Activated CD4-positive, alpha-beta T cell treated with anti-CD3 and anti-CD28 coated beads, Interleukin-2, amount 50 U/mL, for 48 hours (primary cell): ENCODE measurements around the gene OR52I2.
A peak's percentile ranks its signal among the peaks of the same experiment; 100 is the strongest.

ENCODE experiments used
- DNase-seq, 2 experiments: peaks; one replicate each; pipeline ENCODE4 v3.0.0-alpha.2; 2020

OR52I2 gene

DNA sequence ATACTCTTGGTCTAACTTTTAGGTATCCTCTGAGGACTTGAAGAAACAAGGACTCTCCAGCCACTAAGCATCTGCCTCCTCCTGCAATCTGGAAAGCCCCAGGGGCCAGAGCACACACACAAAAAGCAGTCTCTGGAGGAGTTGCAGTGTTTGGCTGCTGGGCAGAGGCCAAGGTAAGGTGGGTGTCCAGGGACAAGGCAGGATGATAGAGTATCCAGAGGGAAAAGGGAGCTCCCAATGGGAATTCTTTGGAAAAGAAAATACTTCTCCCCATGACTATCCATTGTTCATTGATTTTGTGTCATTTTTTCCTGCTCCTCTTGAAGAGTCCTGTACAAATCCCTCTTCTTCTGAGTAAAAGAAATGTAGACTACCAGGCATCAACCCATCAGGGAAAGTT lies at the start of gene OR52I2:
Gene OR52I2 (plus strand): TSS at position 301 of the 400 bp plus-strand sequence.
- no peak for DNase-seq

DNA sequence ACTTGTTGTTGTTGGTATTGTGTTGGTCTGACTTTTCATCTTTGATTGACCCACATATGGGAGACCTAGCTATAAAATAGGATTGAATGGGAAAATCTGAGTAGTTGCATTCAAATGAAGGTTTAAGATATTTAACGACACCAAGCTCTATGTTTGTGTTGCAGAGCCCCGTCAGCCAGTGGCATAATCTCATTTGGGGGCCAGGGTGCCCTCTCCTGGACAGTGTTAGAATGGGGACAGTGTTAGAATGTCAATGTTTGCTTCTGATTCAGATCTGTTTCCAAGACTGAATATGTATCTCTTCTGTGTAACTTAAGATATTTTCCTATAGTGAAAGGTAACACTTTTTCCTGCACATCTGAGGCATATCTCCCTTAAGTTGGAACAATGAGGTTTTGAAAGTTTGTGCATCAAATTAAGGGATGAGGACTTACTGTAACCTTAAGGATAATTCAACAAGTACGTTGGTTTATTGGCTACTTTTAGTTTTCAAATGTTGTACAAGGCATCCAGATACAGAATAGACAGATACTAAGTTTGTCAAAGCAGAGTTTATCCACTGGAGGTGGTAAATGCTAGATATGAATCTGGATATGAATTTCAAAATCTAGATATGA lies 41.8 kb upstream of the OR52I2 start:
- peak; percentile 43 to 60 for DNase-seq

DNA sequence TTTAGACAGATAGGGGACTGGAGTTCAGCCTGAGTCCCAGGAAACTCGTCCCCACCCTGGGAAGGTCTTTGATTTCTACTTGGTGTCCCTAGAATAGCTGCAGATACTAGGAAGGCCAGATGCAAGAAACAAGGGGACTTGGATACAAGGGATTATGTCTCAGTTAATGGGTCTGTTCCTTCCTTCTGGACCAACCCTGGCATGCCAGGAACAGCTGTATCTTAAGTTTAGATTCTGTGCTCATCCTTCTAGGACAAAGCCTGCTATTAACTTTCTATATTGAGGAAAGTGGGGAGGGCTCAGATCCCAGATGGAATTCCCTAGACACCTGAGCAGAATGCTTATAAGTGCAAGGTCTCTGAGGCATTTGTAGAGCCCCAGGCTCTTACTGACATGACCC lies 40.5 kb upstream of the OR52I2 start:
- no peak for DNase-seq

DNA sequence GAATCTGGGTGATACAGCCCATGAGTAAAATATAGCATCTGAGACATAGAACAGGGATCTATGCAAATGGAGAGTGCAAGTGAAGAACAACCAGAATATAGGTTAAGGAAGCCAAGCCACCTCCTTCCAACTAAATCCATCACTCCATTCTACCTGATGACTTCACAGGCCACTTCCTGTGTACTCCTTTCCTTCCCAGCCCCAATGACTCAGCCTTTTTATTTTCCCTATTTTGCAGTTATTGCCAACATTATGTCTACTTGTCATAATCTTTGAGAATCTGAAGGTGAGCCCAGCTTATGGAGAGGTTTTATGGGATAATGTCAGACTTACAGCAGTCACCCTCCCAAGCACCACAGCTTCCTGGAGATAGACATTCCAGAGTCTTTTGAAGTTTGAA lies 38.0 kb upstream of the OR52I2 start:
- DNase-seq, result no peak

DNA sequence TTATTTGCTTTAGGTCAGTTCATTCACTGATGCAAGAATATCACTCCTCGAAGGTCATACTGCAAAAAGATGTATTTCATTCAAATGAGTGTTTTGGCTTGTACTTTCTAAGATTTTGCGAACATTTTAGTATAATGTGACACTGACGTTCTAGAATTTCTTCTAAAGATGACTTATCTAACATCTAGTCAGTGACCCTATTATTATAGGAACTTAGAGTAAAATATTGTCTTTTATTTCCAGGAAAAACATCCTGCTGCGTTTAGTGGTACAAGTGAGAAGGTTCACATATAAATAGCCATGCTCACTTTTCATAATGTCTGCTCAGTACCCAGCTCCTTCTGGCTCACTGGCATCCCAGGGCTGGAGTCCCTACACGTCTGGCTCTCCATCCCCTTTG lies 36.7 kb upstream of the OR52I2 start, which contains the start of gene OR52M1:
Gene OR52M1 (plus strand): TSS at position 301 of the 400 bp plus-strand sequence. CDS start 0 bp downstream, at position 301.
- DNase-seq, result no peak

DNA sequence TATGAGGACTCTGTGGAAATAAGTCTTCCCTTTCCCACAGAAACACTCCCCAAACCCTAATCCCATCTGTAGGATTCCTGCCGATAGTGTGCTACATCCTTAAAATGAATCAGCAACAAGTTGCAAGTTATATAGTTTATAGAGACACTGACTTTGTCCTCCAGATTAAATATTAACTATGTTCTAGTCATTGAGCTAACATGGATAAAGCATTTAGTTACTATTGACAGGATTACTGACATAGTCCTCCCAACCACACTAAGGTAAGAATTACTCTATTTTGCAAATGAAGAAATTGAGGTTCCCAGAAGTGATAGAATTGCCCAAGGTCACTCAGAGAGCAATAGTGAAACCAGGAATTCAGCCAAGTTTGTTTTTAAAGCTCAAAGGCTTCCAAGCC lies 34.7 kb upstream of the OR52I2 start:
- no peak for DNase-seq

DNA sequence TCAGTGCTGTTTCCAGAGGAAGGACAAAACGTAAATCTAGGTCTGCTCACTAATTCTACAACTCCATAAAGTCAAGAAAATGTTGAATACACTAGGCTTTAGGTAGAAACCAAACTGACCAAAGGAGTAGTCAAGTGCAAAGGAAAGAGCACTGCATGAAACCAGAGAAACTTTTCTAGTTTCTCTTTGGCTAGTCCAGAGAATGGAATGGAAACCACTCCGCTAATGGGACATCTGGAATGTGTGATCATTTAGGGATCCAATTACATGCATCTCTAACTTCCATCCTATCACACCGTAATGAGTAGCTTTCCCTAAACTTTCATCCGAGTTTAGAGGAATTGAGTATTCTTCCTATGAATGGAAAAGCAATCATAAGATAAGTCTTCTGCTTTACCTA lies 34.1 kb upstream of the OR52I2 start:
- no peak for DNase-seq

DNA sequence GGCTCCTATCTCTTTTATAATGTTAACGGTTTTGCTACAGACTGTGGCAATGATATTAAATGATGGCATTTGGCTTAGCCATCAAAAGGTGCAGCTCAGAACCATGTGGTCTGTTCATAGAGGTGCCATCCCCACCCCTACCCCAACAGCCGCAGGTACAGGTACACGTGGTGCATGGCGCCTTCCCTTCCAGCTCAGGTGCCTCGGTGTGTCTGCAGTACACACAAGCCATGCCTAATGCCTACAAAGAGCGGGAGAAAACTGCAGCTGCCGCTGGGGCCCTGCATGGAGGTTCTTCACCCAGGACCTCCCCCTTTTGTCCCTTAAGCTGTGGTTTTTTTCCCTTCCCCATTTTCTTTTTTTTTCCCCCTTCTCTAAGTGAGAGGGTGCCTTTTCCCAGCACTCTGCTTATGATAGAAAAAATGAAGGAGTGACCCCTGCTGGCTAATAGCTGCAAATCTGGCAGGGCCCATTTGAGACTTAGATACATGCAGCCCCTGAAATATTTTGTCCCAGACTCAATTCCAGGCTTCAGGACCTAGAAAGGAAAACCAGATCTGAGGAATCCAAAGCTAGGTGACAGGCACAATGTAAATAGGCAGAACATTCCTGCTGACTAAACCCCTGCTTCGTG lies 30.1 kb upstream of the OR52I2 start:
- no peak for DNase-seq

DNA sequence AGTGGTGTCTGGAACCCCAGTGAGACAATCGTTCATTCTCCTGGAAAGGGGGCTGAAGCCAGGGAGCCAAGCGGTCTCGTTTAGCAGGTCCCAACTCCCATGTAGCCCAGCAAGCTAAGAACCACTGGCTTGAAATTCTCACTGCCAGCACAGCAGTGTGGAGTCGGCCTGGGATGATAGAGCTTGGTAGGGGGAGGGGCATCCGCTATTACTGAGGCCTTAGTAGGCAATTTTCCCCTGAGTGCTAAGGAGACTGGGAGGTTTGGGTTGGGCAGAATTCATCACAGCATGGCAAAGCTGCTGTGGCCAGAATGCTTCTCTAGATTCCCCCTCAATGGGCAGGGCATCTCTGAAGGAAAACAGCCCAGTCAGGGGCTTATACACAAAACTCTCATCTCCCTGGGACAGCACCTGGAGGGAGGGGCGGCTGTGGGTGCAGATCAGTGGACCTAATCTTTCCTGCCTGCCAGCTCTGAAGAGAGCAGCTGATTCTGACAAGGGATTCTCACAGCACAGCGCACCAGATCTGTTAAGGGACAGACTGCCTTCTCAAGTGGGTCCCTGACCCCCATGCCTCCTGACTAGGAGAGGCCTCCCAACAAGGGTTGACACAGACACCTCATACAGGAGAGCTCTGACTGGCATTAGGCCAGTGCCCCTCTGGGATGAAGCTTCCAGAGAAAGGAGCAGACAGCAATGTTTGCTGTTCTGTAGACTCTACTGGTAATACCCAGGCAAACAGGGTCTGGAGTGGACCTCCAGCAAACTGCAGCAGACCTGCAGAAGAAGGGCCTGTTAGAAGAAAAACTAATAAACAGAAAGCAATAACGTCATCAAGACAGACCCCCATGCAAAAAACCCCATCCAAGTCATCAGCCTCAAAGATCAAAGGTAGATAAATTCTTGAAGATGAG lies 21.8 kb upstream of the OR52I2 start:
- DNase-seq, result no peak

DNA sequence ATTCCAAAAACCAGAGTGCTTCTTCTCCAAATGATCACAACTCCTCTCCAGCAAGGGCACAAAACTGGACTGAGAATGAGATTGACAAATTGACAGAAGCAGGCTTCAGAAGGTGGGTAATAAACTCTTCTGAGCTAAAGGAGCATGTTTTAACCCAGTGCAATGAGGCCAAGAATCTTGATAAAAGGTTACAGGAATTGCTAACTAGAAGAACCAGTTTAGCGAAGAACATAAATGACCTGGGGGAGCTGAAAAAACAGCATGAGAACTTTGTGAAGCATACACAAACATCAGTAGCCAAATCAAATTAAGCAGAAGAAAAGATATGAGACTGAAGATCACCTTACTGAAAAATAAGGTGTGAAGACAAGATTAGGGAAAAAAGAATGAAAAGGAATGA lies 21.1 kb upstream of the OR52I2 start:
- no peak for DNase-seq

DNA sequence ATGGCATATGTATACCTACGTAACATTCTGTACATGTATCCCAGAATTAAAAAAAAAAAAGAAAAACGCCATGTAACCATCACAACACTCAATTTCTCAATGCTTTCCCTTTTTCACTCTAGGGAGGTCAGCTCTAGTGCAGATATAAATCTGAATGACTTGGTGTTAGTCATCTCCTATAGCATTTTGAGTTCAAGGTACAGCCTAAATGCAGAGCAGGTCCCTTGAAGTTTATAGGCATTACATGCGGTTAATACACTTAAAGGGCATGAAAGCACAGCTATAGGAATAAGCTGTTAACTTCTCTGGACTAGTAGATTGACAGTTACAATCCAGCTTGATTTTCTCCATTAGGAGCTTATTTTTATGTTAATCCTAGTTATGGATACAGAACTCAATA lies 16.2 kb upstream of the OR52I2 start:
- DNase-seq, result no peak

DNA sequence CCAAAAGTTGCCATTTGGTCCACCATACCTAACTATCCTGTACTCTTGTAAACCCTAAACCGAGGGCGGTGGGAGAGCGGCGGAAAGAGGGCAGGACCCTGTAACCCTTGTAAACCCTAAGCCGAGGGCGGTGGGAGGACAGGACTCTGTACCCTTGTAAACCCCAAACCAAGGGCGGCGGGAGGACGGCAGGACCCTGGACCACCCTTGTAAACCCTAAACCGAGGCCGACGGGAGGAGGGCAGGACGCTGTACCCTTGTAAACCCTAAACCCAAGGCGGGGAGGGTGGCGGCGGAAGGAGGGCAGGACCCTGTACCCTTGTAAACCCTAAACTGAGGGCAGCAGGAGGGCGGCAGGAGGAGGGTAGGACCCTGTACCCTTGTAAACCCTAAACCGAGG lies 12.5 kb upstream of the OR52I2 start:
- DNase-seq, result no peak

DNA sequence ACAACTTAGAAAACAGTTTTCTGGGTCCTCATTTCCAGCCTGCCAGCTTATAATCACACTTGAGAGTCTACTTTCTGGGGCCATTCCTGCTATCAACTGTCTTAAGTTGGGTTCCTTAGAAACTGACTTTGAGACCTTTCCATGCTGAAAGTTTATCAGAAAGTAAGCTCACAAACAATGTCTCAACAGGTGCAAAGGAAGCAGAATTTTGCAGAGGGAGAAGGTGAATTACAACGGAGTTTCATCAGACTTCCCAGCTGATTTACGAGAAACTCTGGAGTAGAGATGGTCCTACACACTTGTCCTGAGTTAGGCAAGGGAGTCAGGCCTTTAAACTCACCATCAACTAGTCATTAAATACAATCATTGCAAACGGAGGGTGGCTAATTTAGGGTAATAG lies 4.7 kb upstream of the OR52I2 start:
- no peak for DNase-seq

DNA sequence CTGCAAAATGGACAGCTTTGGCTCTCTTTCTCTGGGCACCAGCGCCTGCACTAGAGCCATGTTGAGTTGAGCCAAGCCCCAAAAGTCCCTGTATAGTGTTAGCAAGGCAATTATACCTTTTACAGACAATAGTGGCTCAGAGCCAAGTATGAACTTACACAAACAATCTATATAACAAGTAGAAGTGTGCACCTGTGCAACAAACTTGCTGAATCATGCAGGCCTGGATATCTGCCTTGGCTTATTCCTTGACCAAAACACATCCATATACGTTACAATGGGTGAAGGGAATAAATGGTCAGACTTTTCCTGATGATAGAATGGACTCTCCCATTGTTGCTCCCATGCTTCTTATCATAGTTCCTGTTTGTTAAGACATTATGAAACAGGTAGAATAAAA lies 3.8 kb upstream of the OR52I2 start:
- DNase-seq, result no peak

DNA sequence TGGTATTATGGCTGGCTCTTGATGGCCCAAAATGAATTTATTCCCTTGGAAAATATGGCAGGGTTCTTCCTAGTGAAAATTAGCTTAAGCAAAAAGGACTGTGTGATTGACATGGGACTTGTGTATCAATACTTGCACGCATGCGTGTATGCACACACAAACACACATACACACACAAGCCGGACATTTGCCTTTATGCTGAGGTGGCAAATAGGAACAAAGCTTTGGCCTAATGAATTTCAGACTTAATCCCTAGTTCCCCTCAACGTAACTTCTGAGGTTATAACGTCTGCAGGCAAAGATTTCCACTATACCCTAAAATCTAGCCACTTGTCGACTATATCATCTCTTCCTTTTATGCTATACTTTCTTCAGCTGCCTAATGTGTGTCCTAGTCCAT lies 2.9 kb upstream of the OR52I2 start:
- DNase-seq, result no peak

DNA sequence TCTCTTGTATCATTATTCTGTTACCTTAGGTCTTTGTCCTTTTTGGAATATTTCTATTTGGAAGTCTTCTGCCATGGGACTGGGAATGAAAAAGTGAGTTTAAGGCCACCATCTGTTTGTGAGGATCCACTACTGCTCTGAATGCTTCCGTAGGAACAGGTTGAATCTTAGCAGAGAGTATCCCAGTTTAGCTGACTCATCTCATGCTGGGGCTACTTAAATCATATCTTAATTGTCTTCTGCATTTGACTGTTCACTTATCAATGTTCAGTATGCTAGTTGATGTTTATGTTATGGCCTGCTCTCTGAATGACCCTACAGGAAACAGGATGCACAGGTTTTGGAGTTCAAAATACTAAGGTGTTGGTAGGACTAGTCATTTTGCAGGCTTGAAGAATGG lies 1.4 kb upstream of the OR52I2 start:
- DNase-seq, result no peak

DNA sequence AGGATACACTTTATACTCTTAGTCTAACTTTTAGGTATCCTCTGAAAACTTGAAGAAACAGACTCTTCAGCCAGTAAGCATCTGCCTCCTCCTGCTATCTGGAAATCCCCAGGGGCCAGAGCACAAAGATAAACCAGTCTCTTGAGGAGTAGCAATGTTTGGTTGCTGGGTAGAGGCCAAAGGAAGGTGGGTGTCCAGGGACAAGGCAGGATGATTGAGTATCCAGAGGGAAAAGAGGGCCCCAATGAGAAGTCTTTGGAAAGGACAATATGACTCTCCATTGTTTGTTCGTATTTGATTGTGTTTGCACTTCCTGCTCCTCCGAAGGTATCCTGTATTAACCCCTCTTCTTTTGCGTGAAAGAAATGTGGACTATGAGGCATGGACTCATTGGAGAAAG lies 7.5 kb downstream of the OR52I2 start:
- no peak for DNase-seq

DNA sequence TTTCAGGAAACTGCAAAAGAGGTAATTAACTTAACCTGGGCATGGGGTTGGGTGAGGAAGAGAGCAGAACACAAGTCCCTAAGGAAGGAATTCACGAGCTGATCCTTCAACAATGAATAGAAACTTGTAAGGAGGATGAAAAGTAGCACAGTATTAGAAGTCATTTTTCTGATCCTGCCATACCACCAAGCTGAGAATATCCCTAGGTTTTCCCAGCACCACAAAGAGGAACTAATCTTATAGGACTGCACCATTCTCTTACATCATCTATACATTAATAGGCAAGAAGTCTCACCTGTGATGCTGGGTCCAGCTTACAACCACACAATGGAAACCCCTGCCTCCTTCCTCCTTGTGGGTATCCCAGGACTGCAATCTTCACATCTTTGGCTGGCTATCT lies 12.2 kb downstream of the OR52I2 start, which contains the start of gene OR52I1:
Gene OR52I1 (plus strand): TSS at position 301 of the 400 bp plus-strand sequence. CDS start 0 bp downstream, at position 301.
- DNase-seq, result no peak

DNA sequence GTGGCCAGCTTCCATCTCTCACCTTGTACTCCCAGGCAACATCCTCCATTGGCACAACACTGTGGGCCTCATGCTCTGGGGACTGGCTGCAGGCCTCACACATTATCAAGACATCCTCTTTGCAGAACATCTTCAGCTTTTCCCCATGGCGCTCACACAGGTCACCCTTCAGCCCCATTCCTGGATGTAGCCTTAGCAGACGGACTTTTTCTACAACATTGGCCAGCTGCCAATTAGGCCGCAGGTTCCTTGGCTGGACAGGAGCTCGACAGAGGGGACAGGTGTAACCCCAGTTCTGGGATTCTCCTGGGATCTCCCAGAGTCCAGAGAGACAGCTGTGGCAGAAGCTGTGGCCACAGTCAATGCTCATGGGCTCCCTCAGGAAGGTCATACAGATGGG lies 23.5 kb downstream of the OR52I2 start:
- no peak for DNase-seq

DNA sequence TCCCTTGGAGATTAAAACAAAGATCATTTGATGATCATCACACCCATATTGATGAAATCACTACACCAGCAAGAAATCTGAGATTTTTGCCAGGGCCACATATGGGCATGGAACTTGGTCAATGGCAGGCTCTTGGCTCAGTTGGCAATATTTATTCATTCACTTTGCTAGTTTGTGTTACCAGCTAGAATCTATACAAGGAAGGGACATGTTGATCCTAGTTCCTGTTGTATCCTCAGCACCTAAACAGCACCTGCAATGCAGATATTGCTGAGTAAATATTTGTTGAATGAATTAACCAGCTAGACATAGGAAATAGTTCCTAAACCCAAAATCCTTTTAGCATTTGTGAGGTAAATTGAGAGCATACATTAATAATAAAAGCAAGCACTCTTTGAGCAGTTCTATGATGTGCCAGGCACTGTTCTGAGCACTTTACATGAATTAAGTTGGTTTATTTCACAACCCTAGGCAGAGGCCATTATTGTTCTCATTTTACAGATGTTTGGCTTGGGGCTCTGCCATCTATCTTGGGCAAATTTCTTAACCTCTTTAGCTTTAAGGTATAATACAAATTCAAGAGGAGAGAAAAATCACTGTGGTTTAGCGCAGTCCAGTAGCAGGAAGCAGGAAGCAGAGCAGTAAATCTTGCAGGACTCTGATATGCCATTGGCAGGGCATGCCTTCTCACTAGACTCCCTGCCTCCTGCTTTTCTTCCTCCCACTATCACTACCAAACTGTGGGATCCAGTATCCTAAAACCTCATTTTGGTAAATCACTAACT lies 24.9 kb downstream of the OR52I2 start:
- DNase-seq, result no peak

DNA sequence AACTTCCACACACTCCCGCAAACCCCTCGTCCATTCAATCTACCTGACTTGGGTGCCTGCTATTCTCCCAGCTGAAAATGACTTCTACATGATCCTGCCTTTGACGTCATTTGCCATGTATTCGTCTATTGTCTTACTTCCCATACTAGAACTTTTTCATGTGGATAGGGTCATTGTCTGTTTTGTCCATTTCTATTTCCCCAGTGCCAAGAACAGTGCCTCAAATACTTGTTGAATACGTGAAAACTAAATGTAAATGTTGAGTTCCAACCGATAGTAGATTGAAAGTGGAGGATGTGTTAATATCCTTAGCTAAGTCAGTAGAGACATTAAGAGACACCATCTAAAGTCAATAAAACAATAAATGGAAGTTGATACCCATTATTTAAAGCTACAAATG lies 25.6 kb downstream of the OR52I2 start:
- no peak for DNase-seq

DNA sequence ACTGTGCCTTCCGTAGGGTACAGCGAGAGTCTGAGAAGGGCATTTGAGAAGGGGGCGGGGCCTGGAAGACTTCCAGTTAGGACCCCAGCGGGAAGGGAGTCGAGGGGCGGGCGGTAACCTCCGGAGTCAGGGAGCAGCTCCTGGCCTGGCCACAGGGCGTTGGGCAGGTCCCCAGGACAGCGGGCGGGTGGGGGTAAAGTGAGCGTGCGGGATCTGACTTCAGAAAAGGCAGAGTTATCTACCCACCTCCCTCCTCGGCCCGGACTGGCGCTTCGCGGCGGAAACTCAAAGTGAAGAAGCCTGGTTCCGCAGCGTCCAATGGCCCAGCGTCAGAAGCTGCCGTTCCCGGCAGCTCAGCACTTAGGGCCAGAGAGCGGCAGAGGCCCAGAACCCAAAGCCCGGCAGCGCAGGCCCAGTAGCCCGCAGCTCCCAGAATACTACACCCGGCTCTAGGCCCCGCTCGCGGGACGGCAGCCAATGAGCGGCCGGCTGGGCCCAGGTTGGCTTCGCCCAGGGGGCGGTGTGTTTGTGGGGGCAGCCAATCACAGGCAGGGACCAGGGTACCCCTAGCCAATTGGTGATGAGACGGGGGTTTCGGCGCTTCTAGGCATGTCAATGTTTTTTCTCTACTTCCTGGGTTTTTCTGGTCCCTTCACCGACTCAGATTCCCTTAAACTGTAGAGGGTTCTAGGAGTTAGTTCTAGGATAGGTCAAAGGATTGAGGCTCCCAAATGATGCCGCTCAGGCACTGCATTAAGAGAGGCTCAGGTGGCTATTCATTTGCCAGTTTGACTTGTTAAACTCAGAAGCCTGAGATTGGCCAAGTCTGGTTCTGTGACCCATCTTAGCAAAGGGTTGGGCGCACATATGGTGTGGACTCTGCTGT lies 26.5 kb downstream of the OR52I2 start, which contains the start of gene TRIM68:
Gene TRIM68 (minus strand): TSS at position 451 of the 886 bp plus-strand sequence. CDS start 2,727 bp downstream, outside the sequence.
- peak; percentile 93 to 94 for DNase-seq
